ENCODE measurements around the gene TMEM81.
A peak's percentile ranks its signal among the peaks of the same experiment; 100 is the strongest.

The TMEM81 gene, protein sequence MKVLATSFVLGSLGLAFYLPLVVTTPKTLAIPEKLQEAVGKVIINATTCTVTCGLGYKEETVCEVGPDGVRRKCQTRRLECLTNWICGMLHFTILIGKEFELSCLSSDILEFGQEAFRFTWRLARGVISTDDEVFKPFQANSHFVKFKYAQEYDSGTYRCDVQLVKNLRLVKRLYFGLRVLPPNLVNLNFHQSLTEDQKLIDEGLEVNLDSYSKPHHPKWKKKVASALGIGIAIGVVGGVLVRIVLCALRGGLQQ

GRCh38 chr1:205084360-205084759 lies at the start of gene TMEM81:
TSS of gene TMEM81 (minus strand) at chr1:205084460. CDS start at chr1:205084320, 140 bp downstream.
- DNase-seq (ENCODE audit: low read depth in 2 of 2): no peak

GRCh38 chr1:205133287-205133686 lies 49.0 kb upstream of the TMEM81 start:
- DNase-seq (ENCODE audit: low read depth in 2 of 2): no peak

DNA sequence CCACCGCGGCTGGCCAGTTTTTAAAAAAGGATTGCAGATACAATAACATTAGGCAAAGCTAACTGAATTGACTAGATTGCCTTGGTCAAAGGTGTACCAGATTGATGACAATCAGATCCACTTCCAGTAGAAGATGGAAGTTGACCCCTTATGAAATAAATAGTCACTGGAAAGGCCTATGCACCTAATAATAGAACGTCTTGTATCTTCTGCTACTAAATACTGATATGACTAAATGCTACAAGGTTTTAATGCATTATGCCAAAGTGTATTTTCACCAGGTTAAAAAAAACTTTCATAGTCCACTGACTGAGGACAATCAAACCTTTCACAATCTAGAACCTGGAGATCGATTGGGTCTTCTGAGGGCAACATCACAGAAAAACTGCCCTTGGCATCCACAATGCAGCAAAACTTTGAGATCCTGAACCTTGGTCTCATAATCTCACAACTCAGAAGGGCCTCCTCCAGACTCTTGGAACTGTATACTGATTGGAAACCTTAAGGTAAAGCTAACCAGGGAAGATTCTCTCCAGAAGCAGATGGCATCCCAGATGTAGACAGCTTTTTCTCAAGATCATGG lies 45.3 kb upstream of the TMEM81 start:
- DNase-seq (ENCODE audit: low read depth in 2 of 2): no peak

- no peak for DNase-seq (ENCODE audit: low read depth in 2 of 2)
Observed at GRCh38 chr1:205128050-205128449, 43.8 kb upstream of the TMEM81 start.

DNA sequence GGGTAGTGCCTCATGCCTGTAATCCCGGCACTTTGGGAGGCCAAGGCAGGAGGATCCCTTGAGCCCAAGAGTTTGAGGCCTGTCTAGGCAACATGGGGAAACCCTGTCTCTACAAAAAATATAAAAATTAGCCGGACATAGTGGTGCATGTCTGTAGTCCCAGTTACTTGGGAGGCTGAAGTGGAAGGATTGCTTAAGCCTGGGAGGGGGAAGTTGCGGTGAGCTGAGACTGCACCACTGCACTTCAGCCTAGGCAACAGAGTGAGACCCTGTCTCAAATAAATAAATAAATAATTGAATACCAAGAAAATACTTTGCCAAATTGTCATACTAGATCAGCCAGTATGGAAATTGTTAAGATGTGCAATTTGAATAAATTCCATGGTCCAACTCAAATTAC lies 43.4 kb upstream of the TMEM81 start:
- no peak for DNase-seq (ENCODE audit: low read depth in 2 of 2)

DNA sequence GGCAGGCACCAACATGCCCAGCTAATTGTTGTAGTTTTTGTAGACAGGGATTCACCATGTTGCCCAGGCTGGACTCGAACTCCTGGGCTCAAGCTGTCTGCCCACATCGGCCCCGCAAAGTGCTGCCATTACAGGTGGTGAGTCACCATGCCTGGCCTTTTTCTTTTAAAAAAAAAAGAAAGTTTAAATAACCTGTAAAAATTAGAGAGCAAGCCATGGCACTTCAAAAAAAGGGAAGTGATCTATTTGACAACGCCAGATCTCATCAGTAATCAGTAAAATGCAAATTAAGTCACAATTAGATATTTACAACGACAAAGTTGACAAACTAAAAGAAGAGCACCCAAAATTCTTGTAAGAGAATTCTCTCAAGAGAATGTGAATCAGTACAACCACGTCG lies 40.5 kb upstream of the TMEM81 start:
- no peak for DNase-seq (ENCODE audit: low read depth in 2 of 2)

DNA sequence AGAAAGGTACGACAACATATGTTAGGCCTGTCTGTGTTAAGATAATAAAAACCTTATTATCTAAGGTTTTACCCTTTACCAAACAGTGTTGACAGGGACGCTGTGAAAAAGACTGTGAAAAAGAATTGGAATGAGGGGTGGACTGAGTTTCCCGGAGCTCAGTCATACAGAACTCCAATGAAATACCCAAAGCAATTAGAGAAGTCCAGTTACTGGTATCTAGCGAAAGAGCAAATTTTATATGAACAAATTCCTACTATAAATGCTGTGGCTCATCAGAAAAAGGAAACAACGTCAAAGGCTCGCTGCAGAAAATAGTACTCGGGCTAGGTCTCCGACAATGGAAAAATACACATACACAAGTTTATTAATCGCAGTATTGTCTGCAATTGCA lies 38.2 kb upstream of the TMEM81 start:
- DNase-seq (ENCODE audit: low read depth in 2 of 2): no peak

DNA sequence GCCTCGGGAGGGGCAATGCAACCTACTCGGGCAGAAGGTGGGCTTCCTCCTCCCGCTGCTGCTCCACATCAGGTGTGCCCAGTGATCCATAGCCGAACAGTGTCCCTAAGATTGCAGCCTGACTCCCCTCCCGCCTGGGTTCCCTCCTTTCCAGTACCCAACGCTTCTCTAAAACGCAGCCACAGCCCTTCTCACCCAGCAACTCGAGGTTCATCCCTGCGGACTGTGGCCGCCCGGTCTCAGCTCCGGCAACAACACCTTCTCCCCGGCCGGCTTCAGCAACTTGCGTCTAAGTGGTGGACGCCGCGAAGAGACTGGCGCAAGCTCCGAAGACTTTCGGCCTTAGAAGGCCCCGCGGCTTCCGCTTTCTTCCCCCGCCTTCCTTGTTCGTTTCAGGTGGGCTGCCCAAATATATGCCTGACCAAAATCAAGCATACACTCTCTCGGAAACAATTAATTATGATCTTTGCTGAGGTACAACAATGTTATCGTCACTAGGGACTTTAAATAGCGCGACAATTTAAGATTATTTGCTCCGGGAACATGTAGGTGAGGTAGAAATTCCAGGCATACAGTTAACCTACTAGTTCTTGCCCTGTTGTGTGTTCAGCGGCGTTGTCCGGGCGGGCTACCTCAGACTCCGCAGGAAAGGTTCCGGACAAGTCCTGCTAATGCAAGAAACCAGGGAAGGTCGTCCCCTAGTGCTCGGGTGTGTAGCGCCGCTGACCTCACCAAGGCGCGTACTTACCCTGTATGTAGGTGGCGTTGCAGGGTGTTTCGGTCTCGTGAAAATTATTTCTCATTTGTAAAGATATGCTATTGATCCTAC lies 37.6 kb upstream of the TMEM81 start, which contains the start of gene RBBP5:
Gene RBBP5 (minus strand): TSS at position 319 of the 829 bp plus-strand sequence. CDS start 105 bp downstream, at position 214.
- peak; percentile 89 to 92 for DNase-seq (ENCODE audit: low read depth in 2 of 2)

DNA sequence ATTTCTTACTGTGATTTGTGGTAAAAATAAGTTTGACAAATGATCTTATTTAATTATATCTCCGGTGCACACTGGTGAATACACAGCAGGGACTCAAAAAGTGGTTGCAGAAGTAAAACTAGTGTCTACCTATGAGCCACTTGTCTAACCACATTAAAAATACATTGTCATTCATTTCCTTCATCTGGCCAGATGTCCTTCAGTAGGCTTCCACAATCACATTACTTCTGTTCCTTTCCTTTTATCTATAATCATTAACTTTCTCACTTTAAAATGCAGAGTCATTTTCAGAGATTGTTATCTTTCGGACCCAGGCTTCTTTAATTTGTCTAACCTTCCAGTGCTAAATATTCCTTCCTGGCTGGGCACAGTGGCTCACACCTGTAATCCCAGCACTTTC lies 34.5 kb upstream of the TMEM81 start:
- DNase-seq (ENCODE audit: low read depth in 2 of 2): no peak

DNA sequence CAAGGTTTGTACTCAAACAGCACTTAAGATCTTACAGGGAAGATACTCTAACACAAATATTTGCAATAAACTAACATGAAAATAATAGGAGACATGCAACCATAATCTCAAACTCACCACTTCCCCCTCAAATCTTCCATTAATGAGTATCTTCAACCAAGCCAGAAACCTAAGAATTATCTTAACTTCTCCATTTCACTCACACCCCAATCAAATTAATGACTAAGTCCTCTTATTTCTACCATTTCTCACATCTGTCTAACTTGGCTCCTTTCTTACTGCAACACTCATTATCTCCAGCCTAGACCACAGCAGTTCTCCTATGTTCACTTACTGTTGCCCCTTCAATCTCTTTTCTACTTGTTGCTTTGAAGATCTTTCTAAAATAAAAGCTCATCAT lies 27.1 kb upstream of the TMEM81 start:
- DNase-seq (ENCODE audit: low read depth in 2 of 2): no peak

DNA sequence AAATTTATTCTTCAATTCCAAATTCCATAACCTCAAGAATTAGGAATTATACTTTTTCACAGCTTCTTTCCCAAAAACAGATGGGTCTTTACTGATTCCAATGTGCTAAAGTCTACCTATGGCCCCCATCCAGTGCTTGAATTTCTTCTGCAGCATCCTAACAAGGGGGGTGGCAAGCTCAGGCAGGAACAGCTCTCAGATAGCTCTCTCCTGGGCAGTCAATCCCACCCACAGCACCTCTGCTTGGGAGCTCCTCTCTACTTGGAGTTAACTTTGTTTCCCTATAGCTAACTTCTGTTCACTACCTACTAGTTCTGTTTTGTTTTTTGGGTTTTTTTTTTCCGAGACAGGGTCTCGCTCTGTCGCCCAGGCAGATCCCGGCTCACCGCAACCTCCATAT lies 25.5 kb upstream of the TMEM81 start:
- no peak for DNase-seq (ENCODE audit: low read depth in 2 of 2)

DNA sequence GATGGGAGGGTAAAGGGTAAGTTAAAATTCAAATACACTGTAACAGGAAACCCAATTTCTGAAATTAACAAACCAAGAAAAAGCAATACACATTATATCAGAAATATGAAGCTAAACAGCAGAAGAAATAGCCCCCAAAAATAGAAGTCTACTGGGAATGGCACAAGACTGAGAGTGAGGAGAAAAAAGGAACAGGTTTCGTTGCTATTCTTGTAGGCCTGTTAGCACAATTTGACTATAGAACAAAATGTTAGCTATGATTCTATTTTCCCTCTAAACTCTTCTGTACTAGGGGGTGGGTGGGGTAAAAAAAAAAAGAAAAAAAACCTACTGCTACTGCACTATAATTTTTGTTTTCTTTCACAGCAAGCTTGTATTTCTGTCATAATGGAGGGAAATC lies 25.0 kb upstream of the TMEM81 start:
- DNase-seq (ENCODE audit: low read depth in 2 of 2): no peak

DNA sequence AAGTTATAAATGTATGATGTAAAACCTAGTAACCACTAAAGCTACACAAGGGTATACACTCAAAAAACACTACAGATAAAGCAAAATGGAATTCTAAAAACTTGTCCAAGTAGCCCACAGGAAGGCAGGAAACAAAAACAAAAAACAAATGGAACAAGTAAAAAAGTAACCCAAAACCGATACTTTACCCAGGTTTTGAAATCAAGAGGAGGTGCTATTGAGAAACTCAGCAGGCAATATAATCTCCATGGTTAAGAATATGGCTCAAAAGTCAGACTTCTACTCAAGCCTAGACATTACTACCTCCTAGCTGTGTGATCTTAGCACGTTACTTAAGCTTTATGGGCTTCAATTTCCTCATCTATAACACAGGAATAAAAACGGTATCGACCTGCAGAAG lies 24.2 kb upstream of the TMEM81 start:
- DNase-seq (ENCODE audit: low read depth in 2 of 2): no peak

- DNase-seq (ENCODE audit: low read depth in 2 of 2): no peak
Observed at GRCh38 chr1:205107327-205107726, 23.1 kb upstream of the TMEM81 start.

DNA sequence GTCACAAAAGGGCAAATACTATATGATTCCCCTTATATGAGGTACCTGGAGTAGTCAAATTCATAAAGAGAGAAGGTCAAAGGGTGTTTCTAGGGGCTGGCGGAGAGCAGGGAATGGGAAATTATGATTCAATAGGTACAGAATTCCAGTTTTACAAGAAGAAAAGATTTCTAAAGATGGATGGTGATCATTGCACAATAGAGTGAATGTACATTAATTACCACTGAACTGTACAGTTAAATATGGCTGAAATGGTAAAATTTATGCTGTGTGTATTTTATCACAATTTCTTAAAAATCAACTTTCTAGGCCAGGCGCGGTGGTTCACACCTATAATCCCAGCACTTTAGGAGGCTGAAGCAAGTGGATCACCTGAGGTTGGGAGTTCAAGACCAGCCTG lies 18.1 kb upstream of the TMEM81 start:
- no peak for DNase-seq (ENCODE audit: low read depth in 2 of 2)

- DNase-seq (ENCODE audit: low read depth in 2 of 2): no peak
Observed at GRCh38 chr1:205098242-205098641, 14.0 kb upstream of the TMEM81 start.

GRCh38 chr1:205095422-205095821 lies 11.2 kb upstream of the TMEM81 start:
- DNase-seq (ENCODE audit: low read depth in 2 of 2): no peak

DNA sequence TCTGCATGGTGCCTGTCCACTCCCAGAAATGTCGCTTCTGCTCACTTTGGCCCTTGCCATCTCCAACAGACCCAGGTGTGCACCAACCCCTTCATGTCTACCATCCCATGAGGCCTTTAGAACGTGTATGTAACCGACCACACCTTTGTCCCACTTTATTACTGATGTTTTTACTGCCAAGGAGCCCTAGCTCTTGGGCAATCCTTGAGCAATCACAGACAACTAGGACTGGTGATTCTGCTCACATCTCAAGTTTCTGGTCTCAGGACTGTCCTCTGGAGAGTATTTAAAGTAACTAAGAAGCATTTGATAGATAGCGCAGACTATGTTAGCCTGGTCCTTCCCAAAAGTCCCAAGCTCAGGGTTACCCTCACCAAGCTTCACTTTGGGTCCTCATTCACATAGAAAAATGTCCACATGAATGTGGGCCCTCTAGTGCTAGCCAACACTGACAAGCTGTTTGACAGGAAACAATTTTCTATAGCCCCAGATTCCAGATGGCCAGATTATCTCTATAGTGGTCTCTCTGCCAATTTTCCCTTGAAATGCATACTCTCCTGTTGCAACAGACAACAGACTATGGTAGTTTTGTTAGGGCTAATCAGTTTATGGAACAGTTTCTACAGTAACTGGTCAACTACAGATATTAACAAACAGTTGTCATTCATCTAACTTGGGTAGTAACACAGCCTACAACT lies 6.9 kb upstream of the TMEM81 start:
- DNase-seq (ENCODE audit: low read depth in 2 of 2): no peak

- DNase-seq (ENCODE audit: low read depth in 2 of 2): no peak
Observed at GRCh38 chr1:205088341-205088740, 4.1 kb upstream of the TMEM81 start.

DNA sequence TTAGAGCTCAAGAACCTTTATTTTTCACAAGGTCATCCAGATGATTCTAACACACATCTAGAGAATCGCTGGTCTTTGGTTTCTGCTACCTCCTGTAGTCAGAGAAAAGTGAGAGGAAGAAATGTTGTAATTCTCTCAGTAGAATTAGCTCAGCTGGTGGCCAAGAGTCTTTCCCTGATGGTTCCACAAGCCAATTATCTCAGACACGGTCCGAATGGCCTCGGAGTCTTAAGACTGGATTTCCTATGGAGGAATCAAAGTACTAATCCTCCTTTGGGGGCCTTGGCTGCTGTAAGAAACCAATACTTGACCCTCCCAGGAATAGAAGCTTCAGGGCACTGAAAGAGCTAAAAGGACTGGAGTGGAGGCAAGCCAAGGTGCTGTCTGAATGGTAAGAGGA lies 1.8 kb downstream of the TMEM81 start:
- DNase-seq (ENCODE audit: low read depth in 2 of 2): no peak

DNA sequence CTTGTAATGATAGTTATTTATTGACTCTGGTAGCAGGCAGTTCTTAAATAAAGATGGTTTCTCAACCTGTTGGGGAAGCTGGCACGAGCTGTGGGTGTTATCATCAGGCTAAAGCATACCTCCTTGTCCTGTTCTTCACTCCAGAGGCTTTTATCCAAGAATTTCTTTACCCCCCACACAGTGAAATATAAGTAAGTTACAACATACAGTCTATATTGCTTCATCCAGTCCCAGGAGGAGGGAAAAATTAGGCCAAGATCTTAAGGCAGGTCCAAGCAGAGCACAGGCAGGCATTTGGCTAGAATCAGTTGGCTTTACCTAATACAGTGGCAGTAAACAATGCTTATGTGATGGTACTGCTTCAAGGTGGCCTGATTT lies 6.3 kb downstream of the TMEM81 start:
- no peak for DNase-seq (ENCODE audit: low read depth in 2 of 2)

DNA sequence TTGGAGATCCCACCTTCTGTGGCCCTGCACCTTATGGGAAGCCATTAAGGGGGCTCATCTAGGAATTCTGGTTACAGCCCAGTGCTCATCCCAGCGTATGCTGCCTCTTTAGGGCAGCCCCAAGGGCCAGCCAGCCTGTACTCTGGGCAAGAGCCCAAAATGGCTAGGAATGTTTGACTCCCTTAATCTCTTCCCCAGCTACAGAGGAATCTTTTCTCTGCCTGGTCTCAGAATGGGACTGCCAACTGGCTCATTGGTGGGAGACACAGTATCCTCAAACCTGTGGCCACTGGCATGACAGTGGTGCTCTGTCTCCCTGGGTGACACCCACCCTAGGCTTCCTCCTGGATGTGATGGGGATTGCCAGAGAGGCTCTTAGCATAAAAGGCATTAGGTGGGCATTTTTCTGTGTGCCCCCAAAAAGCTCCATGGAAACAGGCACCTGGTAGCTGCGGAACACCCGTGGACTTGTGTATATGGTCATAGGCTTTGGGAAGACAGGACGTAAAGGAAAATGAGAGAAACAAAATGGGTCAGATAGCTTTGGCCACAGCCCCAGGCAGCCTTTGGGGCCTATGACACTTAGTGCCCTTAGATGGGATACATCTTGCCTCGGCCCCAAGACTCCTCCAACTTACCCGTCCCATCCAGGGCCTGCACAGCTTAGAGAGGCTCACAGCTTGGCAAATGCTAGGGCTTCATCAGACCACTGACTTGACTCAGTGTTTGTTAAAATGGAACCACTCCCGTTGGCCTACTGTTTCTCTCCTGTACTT lies 6.9 kb downstream of the TMEM81 start:
- DNase-seq (ENCODE audit: low read depth in 2 of 2): no peak

Data from stimulated activated CD8-positive, alpha-beta memory T cell treated with anti-CD3 and anti-CD28 coated beads, Interleukin-15, amount 100 ng/mL, for 48 hours (primary cell).